HG02642 (cell line): ENCODE data around the gene PLIN4.

ENCODE experiments used
- ATAC-seq: cut with Tn5 transposase; IDR thresholded peaks from one replicate; pipeline ENCODE4 v1.9.1; 2021; ENCODE audit warnings: mild to moderate bottlenecking; ENCODE audit not compliant: unreplicated experiment, poor library complexity

Gene PLIN4

GRCh38 chr19:4457654-4458395, 60.5 kb downstream of the PLIN4 start, which contains the start of gene UBXN6:
Gene UBXN6, minus strand, starts transcription at chr19:4457794. Its CDS starts 97 bp downstream, at chr19:4457697.
- ATAC-seq = peak; percentile 89

DNA sequence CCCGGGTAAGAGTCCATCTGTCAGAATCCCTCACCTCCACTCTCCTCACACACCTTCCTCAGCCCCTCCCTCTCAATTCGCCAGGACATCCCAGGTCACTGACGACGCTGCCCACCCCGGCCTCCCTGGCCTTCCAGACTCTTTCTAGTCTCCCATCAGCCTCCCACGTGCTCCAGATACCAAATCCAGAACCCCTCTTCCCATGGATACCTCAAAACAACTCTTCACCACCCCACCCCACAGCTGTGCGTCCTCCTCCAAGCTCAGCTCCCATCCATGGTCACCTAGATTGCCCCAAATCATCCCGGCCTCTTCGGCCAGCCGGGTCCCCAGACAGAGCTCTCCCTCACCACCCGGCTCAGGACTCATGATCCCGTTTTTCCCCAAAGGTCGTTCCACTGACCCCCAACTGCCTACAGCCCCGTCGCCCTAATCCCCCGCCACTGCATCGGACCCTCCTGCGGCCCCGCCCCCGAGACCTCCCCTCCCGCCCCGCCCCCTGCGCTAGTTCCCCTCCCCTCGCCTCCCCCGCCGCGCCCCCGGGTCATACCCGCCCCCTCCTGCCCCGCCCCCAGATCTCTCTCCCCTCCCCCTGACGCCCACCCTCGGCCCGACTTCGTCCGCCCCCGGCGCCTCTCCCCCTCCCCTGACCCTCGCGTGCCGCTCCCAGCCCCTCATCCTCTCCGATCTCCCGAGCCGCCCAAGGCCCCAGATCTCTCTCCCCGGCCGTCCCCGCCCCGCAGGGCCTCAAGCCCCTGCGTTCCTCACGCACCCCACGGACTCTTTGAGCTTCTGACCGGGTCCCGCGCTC, 61.2 kb downstream of the PLIN4 start:
- ATAC-seq = peak; percentile 17

GRCh38 chr19:4456476-4456842, 61.8 kb downstream of the PLIN4 start:
- no peak for ATAC-seq

- no peak for ATAC-seq
Observed at GRCh38 chr19:4455719-4456475, 62.4 kb downstream of the PLIN4 start.

DNA sequence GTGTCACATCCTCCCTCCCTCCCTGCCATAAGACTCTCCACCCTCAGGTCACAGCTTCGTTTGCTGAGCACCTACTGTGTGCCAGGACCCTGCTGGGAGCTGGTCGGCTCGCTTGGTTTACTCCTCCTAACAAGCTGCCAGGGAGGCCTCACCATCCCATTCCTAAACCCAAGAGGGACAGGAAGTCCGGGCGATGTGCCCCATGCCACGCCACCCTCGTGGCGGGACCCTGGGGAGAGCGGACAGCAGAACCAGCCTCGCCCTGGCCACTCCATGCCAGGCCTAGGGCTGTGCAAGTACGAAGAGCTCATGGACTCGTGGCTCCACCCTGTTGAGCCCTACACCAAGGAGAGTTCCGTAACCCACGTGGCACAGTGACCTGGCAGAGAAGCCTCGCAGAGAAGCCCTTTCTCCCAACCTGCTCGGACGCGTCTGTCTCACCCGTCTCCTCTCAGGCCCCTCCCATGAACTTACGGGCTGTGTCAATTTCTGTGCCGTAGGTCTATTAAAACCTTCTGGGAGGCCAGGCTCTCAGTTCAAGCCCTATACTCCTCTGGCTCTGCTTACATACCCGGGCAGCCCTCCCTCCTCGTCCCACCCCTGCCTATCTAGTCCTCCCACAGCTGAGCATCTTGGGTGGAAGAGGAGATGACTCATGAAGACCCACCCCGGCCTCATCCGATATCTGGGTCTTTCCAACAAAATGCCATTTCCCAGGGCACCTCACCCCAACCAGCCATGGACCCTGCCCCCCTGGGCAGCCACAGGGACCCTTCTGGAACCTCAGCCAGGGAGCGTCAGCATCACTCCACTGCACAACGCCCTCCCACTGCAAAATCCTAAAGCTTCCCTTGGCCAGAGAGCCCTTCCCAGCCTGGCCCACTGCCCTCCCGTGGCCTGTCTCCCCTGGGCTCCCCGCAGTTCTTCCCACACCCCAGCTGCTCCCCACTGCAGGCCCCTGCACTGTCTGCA, 63.3 kb downstream of the PLIN4 start:
- ATAC-seq = no peak

GRCh38 chr19:4453232-4454179, 64.8 kb downstream of the PLIN4 start:
- ATAC-seq = no peak

GRCh38 chr19:4452230-4452990, 65.9 kb downstream of the PLIN4 start:
- ATAC-seq = no peak
